ENCODE measurements around the gene ASF1B. TPM values are rescaled to one million over a fixed set of nuclear protein-coding genes. Genes with fewer than 3 reads are reported as not detected.

Gene ASF1B
- total RNA-seq, 1 donor from 2014 or later = 2.3 TPM

GRCh38 chr19:14161305-14161704 lies 24.9 kb upstream of the ASF1B start:
- H3K4me1 Mint-ChIP-seq (ENCODE audit: low read depth, unreplicated experiment) = peaks cover 13% of the 10 kb centered on the region
- H3K9me3 Mint-ChIP-seq (ENCODE audit: unreplicated experiment) = peaks cover 2% of the 10 kb centered on the region
- H3K27me3 Mint-ChIP-seq (ENCODE audit: unreplicated experiment) = peaks cover 9% of the 10 kb centered on the region
- peak overlapping the region; percentile 68 for H3K27ac Mint-ChIP-seq (ENCODE audit: unreplicated experiment)
- DNase-seq = no peak
- no peak for TF ChIP-seq CTCF (IDR thresholded peaks at IDR 0.05; ENCODE audit: partially characterized antibody, unreplicated experiment)
- H3K36me3 Mint-ChIP-seq (ENCODE audit: unreplicated experiment) = peaks cover 4% of the 10 kb centered on the region
- no peak overlapping the region for H3K4me3 Mint-ChIP-seq (ENCODE audit: unreplicated experiment)

GRCh38 chr19:14160017-14160703 lies 23.8 kb upstream of the ASF1B start:
- TF ChIP-seq CTCF (IDR thresholded peaks at IDR 0.05; ENCODE audit: partially characterized antibody, unreplicated experiment) = no peak
- Mint-ChIP-seq H3K4me1 (ENCODE audit: low read depth, unreplicated experiment) (peaks cover 9% of the 10 kb centered on the region), H3K27me3 (ENCODE audit: unreplicated experiment) (peaks cover 10% of the 10 kb centered on the region), H3K36me3 (ENCODE audit: unreplicated experiment) (peaks cover 4% of the 10 kb centered on the region), H3K4me3 (ENCODE audit: unreplicated experiment) (no peak overlapping the region), H3K9me3 (ENCODE audit: unreplicated experiment) (peaks cover 2% of the 10 kb centered on the region), H3K27ac (ENCODE audit: unreplicated experiment) (peak overlapping the region; percentile 83)
- peak; percentile 55 for DNase-seq

GRCh38 chr19:14159059-14159458 lies 22.7 kb upstream of the ASF1B start:
- Mint-ChIP-seq H3K9me3 (ENCODE audit: unreplicated experiment) (peaks cover 2% of the 10 kb centered on the region), H3K27me3 (ENCODE audit: unreplicated experiment) (peaks cover 11% of the 10 kb centered on the region), H3K36me3 (ENCODE audit: unreplicated experiment) (peaks cover 4% of the 10 kb centered on the region), H3K27ac (ENCODE audit: unreplicated experiment) (no peak overlapping the region), H3K4me3 (ENCODE audit: unreplicated experiment) (no peak overlapping the region), H3K4me1 (ENCODE audit: low read depth, unreplicated experiment) (peaks cover 9% of the 10 kb centered on the region)
- no peak for TF ChIP-seq CTCF (IDR thresholded peaks at IDR 0.05; ENCODE audit: partially characterized antibody, unreplicated experiment)
- DNase-seq = no peak

GRCh38 chr19:14158276-14159023 lies 22.1 kb upstream of the ASF1B start:
- Mint-ChIP-seq H3K4me3 (ENCODE audit: unreplicated experiment) (no peak overlapping the region), H3K27me3 (ENCODE audit: unreplicated experiment) (peaks cover 11% of the 10 kb centered on the region), H3K36me3 (ENCODE audit: unreplicated experiment) (peaks cover 4% of the 10 kb centered on the region)

More at GRCh38 chr19:14158276-14159023, 22.1 kb upstream of the ASF1B start:
- H3K27ac Mint-ChIP-seq (ENCODE audit: unreplicated experiment) = no peak overlapping the region
- peaks cover 9% of the 10 kb centered on the region for H3K4me1 Mint-ChIP-seq (ENCODE audit: low read depth, unreplicated experiment)
- no peak for DNase-seq
- peaks cover 2% of the 10 kb centered on the region for H3K9me3 Mint-ChIP-seq (ENCODE audit: unreplicated experiment)
- no peak for TF ChIP-seq CTCF (IDR thresholded peaks at IDR 0.05; ENCODE audit: partially characterized antibody, unreplicated experiment)

Measured in glutamatergic neuron (in vitro differentiated cells).